Stimulated activated CD4-positive, alpha-beta T cell treated with anti-CD3 and anti-CD28 coated beads, Interleukin-4, amount 100 ng/mL, for 48 hours (primary cell): ENCODE results near the gene FAM180A.

Experiments
- DNase-seq, 2 donors: peaks; one replicate each; pipeline ENCODE4 v3.0.0-alpha.2; 2020; ENCODE audit warnings: low read depth in 2 of 2

Gene FAM180A

GRCh38 chr7:135684136-135684535 is 64.5 kb downstream of the FAM180A start:
- DNase-seq, result no peak

GRCh38 chr7:135683609-135684008 is 65.0 kb downstream of the FAM180A start:
- DNase-seq, result no peak

- DNase-seq, result no peak
These were observed 66.4 kb downstream of the FAM180A start for GRCh38 chr7:135682191-135682590.

GRCh38 chr7:135681762-135682161 is 66.9 kb downstream of the FAM180A start:
- DNase-seq, result no peak
